IPS-15b (cell line): ENCODE results near the gene AGBL4.

ENCODE experiments used
- H3K27me3 ChIP-seq: one replicate; pipeline ENCODE4 v1.6.1; 2013; ENCODE audit warnings: low read length; ENCODE audit not compliant: control insufficient read depth, insufficient read depth
- H3K36me3 ChIP-seq: one replicate; pipeline ENCODE4 v1.6.1; 2013; ENCODE audit warnings: low read length; ENCODE audit not compliant: control insufficient read depth, insufficient read depth
- H3K4me1 ChIP-seq: one replicate; pipeline ENCODE4 v1.6.1; 2013; ENCODE audit warnings: mild to moderate bottlenecking, low read length; ENCODE audit not compliant: control insufficient read depth, insufficient read depth
- H3K4me3 ChIP-seq: one replicate; pipeline ENCODE4 v1.5.1; 2013; ENCODE audit warnings: low read depth, low read length
- H3K9ac ChIP-seq: one replicate; pipeline ENCODE4 v1.6.1; 2013; ENCODE audit warnings: low read depth, mild to moderate bottlenecking, low read length
- H3K9me3 ChIP-seq: one replicate; pipeline ENCODE4 v1.6.1; 2013; ENCODE audit warnings: mild to moderate bottlenecking, low read length; ENCODE audit not compliant: control insufficient read depth, insufficient read depth

AGBL4 gene

GRCh38 chr1:48841461-48841860, 1182.3 kb downstream of the AGBL4 start:
- H3K9ac ChIP-seq = no peak overlapping the region
- no peak overlapping the region for H3K4me3 ChIP-seq
- no peaks in the 10 kb centered on the region for H3K4me1 ChIP-seq
- H3K36me3 ChIP-seq = no peaks in the 10 kb centered on the region
- H3K9me3 ChIP-seq = no peaks in the 10 kb centered on the region
- no peaks in the 10 kb centered on the region for H3K27me3 ChIP-seq

GRCh38 chr1:48831120-48831978, 1192.4 kb downstream of the AGBL4 start:
- no peak overlapping the region for H3K4me3 ChIP-seq
- no peaks in the 10 kb centered on the region for H3K4me1 ChIP-seq
- no peaks in the 10 kb centered on the region for H3K36me3 ChIP-seq
- H3K27me3 ChIP-seq = no peaks in the 10 kb centered on the region
- no peaks in the 10 kb centered on the region for H3K9me3 ChIP-seq
- H3K9ac ChIP-seq = no peak overlapping the region

GRCh38 chr1:48830715-48831114, 1193.0 kb downstream of the AGBL4 start:
- no peak overlapping the region for H3K4me3 ChIP-seq
- H3K36me3 ChIP-seq = no peaks in the 10 kb centered on the region
- H3K9me3 ChIP-seq = no peaks in the 10 kb centered on the region
- H3K27me3 ChIP-seq = no peaks in the 10 kb centered on the region
- H3K9ac ChIP-seq = no peak overlapping the region
- H3K4me1 ChIP-seq = no peaks in the 10 kb centered on the region

DNA sequence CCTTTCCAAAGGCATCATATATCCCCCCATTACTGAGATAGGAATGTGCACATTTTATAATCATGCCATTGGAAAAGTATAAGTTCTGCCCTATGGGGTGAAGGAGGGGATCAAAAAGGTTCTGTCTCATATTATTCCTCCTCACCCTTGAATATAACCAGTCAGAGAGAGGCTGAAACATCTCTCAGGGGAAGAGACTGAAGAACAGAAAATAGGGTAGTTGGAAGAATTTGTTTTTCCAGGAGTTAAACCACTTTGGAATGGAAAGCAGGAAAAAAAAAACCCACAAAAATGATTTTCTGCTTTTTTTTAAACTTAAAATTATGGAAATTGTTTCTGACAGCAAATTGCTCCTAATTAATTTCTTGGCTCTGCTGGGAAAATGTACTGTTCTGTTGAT, 1194.3 kb downstream of the AGBL4 start:
- Histone ChIP-seq H3K4me1 (no peaks in the 10 kb centered on the region), H3K4me3 (no peak overlapping the region), H3K27me3 (no peaks in the 10 kb centered on the region), H3K9me3 (no peaks in the 10 kb centered on the region), H3K36me3 (no peaks in the 10 kb centered on the region), H3K9ac (no peak overlapping the region)

DNA sequence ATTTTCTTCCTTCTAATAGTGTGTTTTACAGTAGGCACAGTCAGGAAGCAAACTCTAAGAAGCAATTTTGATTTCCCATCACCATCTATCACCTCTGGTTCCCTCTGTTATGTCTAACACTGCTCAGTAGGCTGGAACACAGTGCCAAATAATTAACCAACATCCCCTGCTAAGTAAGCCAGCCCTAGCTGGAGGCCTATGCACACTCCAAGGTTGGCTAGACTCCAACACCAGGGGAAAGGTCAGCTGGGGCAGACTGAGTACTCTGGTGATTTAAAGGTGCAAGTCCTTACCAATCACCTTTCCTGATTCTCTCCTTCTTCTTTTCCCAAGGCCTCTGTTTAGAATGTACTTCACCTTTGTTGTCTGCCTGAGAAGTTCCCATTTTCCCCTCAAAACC, 1200.6 kb downstream of the AGBL4 start:
- no peaks in the 10 kb centered on the region for H3K36me3 ChIP-seq

DNA sequence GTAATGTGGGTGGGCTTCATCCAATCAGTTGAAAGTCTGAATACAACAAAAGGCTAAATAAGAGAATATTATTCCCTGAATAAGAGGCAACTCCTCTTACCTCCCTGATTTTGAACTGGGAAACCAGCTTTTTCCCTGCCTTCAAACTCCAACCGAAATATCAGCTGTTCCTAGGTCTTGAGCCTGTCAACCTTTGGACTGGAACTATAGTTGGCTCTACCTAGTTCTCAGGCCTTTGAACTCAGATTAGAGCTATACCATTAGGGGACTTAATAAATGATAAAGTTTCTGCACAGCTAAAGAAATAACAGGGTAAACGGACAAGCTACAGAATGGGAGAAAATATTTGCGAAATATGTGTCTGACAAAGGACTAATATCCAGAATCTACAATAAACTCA, 1203.3 kb downstream of the AGBL4 start:
- no peak overlapping the region for H3K9ac ChIP-seq
- no peaks in the 10 kb centered on the region for H3K36me3 ChIP-seq
- H3K4me3 ChIP-seq = no peak overlapping the region

More for the DNA sequence above, 1200.6 kb downstream of the AGBL4 start:
- Histone ChIP-seq H3K27me3 (no peaks in the 10 kb centered on the region), H3K9ac (no peak overlapping the region), H3K9me3 (no peaks in the 10 kb centered on the region), H3K4me3 (no peak overlapping the region), H3K4me1 (no peaks in the 10 kb centered on the region)

DNA sequence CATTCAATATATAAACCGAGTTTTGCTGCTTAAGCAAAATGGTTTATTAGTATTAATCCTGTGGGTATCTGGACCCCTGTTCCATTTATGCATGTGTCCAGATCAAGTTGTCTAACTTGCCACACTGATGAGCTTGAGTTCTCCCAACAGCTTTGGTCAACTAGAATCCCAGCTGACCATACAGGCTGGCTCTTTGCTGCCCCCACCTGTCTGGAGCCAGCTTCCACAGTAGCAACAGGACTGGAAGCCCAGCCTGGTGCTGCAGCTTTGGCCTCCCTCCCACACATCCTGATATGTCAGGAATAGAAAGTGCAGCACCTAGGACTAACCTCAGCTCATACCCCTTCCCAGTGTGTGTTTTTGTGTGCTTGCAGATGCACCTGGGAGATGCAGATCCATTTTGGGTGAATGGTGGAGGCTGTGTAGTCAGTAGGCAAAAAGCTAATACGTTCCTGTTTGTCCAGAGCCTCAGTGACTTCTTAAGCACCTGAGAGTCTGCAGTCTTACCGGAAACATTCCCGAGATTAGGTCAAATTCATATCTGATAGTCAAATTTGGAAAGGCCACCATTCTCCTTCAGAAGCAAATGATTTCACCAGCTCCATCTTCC, 1206.1 kb downstream of the AGBL4 start:
- no peaks in the 10 kb centered on the region for H3K9me3 ChIP-seq
- no peak overlapping the region for H3K9ac ChIP-seq
- H3K36me3 ChIP-seq = no peaks in the 10 kb centered on the region
- no peak overlapping the region for H3K4me3 ChIP-seq
- H3K4me1 ChIP-seq = no peaks in the 10 kb centered on the region
- H3K27me3 ChIP-seq = no peaks in the 10 kb centered on the region

More for the DNA sequence above, 1203.3 kb downstream of the AGBL4 start:
- no peaks in the 10 kb centered on the region for H3K27me3 ChIP-seq
- no peaks in the 10 kb centered on the region for H3K4me1 ChIP-seq
- no peaks in the 10 kb centered on the region for H3K9me3 ChIP-seq

GRCh38 chr1:48810740-48811139, 1213.0 kb downstream of the AGBL4 start:
- Histone ChIP-seq H3K27me3 (no peaks in the 10 kb centered on the region), H3K9ac (no peak overlapping the region), H3K4me3 (no peak overlapping the region), H3K36me3 (no peaks in the 10 kb centered on the region), H3K9me3 (no peaks in the 10 kb centered on the region), H3K4me1 (no peaks in the 10 kb centered on the region)

- no peak overlapping the region for H3K9ac ChIP-seq
- no peak overlapping the region for H3K4me3 ChIP-seq
Observed at GRCh38 chr1:48808496-48808895, 1215.3 kb downstream of the AGBL4 start.

GRCh38 chr1:48807554-48808260, 1216.0 kb downstream of the AGBL4 start:
- Histone ChIP-seq H3K36me3 (no peaks in the 10 kb centered on the region), H3K27me3 (no peaks in the 10 kb centered on the region), H3K4me3 (no peak overlapping the region), H3K4me1 (no peaks in the 10 kb centered on the region), H3K9ac (no peak overlapping the region), H3K9me3 (no peaks in the 10 kb centered on the region)

More at GRCh38 chr1:48808496-48808895, 1215.3 kb downstream of the AGBL4 start:
- Histone ChIP-seq H3K9me3 (no peaks in the 10 kb centered on the region), H3K4me1 (no peaks in the 10 kb centered on the region), H3K27me3 (no peaks in the 10 kb centered on the region), H3K36me3 (no peaks in the 10 kb centered on the region)

DNA sequence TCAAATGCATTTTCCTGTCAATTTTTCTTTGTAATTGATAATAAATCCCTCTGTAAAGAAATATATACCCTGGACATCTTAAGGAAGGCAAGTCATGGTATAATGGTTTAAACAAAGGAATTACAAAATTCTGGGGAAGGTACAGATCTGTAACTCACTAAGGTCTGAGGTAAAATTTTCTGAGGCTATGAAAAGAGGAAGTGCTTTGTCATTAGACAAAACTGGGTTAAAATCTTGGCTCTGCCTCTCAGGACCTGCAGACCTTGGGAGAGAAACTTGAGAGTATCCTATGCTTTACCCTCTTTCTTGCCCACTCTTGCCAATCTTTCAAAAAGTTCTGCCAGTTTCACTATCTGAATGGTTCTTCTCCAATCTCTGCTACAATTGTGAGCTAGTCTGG, 1220.3 kb downstream of the AGBL4 start:
- Histone ChIP-seq H3K4me1 (no peaks in the 10 kb centered on the region), H3K9ac (no peak overlapping the region), H3K36me3 (no peaks in the 10 kb centered on the region), H3K9me3 (no peaks in the 10 kb centered on the region), H3K4me3 (no peak overlapping the region), H3K27me3 (no peaks in the 10 kb centered on the region)
